RWPE1 (cell line): Measurements from ENCODE around the gene TAF4.

ENCODE experiments used
- CTCF ChIA-PET: fragments of 350-600 bp; sonication (Branson Sonifier 250); formaldehyde crosslinking; extraction: SDS; loops from one replicate; lab custom pipeline; 2021; lab: Yijun Ruan, JAX
- POLR2A ChIA-PET: fragments of 400-600 bp; formaldehyde crosslinking; extraction: SDS; loops from one replicate; lab custom pipeline; 2020; ENCODE audit warnings: antibody characterized with exemption; ENCODE audit not compliant: low non-redundant PET; lab: Yijun Ruan, JAX
- DNase-seq: peaks from one replicate; pipeline ENCODE4 v3.0.0; 2012; ENCODE audit warnings: low spot score
- H3K27ac ChIP-seq: fragments of 450-650 bp; 2 replicates; pipeline ENCODE4 v1.5.1; 2017
- TF ChIP-seq, protein P1 (sequence below): fragments of 450-650 bp; conservative IDR thresholded peaks from 2 replicates; pipeline ENCODE4 v1.5.1; 2017; ENCODE audit warnings: low read depth, mild to moderate bottlenecking

Gene TAF4, protein sequence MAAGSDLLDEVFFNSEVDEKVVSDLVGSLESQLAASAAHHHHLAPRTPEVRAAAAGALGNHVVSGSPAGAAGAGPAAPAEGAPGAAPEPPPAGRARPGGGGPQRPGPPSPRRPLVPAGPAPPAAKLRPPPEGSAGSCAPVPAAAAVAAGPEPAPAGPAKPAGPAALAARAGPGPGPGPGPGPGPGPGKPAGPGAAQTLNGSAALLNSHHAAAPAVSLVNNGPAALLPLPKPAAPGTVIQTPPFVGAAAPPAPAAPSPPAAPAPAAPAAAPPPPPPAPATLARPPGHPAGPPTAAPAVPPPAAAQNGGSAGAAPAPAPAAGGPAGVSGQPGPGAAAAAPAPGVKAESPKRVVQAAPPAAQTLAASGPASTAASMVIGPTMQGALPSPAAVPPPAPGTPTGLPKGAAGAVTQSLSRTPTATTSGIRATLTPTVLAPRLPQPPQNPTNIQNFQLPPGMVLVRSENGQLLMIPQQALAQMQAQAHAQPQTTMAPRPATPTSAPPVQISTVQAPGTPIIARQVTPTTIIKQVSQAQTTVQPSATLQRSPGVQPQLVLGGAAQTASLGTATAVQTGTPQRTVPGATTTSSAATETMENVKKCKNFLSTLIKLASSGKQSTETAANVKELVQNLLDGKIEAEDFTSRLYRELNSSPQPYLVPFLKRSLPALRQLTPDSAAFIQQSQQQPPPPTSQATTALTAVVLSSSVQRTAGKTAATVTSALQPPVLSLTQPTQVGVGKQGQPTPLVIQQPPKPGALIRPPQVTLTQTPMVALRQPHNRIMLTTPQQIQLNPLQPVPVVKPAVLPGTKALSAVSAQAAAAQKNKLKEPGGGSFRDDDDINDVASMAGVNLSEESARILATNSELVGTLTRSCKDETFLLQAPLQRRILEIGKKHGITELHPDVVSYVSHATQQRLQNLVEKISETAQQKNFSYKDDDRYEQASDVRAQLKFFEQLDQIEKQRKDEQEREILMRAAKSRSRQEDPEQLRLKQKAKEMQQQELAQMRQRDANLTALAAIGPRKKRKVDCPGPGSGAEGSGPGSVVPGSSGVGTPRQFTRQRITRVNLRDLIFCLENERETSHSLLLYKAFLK

GRCh38 chr20:62065674-62066338, at the start of gene TAF4:
Gene TAF4, minus strand, starts transcription at chr20:62065881. Its CDS starts 71 bp downstream, at chr20:62065810.
- ChIA-PET POLR2A (interaction anchor here (0.5 to 1.6 kb wide), 5 partner anchors 52 to 155 kb away, joined by 4 to 12 read pairs (median 6); partner anchors contain the start of gene LSM14B), CTCF (interaction anchor here (0.6 to 1.8 kb wide), 6 partner anchors 27 to 77 kb away, joined by 3 to 9 read pairs (median 4); partner anchors contain the start of gene PSMA7)
- TF ChIP-seq, protein P1, sequence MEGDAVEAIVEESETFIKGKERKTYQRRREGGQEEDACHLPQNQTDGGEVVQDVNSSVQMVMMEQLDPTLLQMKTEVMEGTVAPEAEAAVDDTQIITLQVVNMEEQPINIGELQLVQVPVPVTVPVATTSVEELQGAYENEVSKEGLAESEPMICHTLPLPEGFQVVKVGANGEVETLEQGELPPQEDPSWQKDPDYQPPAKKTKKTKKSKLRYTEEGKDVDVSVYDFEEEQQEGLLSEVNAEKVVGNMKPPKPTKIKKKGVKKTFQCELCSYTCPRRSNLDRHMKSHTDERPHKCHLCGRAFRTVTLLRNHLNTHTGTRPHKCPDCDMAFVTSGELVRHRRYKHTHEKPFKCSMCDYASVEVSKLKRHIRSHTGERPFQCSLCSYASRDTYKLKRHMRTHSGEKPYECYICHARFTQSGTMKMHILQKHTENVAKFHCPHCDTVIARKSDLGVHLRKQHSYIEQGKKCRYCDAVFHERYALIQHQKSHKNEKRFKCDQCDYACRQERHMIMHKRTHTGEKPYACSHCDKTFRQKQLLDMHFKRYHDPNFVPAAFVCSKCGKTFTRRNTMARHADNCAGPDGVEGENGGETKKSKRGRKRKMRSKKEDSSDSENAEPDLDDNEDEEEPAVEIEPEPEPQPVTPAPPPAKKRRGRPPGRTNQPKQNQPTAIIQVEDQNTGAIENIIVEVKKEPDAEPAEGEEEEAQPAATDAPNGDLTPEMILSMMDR = no peak
- peak; percentile 100 for DNase-seq
- H3K27ac ChIP-seq = peak within 1 kb of the TSS; percentile 83

- TF ChIP-seq, protein P1 = no peak
- H3K27ac ChIP-seq = no peak overlapping the region
- no peak for DNase-seq
- ChIA-PET POLR2A (interaction anchor here (0.6 kb wide), 1 partner anchor 28 kb away, joined by 3 read pairs; the partner anchor contains the start of gene PSMA7), CTCF (no interaction called here)
Observed at GRCh38 chr20:62114894-62115293, 49.2 kb upstream of the TAF4 start.

DNA sequence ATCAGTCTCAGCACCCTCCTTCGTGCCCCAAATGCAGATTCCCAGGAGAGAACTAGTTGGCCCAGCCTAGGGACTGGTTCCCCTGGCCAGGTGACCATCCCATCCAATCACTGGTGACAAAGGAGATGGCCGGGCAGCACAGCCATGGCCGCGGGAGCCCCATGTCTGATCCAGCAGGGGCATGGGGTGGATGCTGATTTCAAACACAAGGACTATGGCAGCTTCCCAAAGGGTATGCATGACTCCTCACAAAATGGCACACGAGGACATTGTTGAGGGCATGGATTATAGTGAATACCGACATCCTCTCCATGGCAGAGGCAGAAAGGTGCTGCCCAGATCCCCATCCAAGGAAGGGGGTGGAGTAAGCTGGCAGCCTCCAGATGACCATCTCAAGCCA, 46.7 kb upstream of the TAF4 start:
- no peak overlapping the region for H3K27ac ChIP-seq
- no peak for DNase-seq
- CTCF ChIA-PET = no interaction called here
- POLR2A ChIA-PET = no interaction called here
- TF ChIP-seq, protein P1 = no peak

DNA sequence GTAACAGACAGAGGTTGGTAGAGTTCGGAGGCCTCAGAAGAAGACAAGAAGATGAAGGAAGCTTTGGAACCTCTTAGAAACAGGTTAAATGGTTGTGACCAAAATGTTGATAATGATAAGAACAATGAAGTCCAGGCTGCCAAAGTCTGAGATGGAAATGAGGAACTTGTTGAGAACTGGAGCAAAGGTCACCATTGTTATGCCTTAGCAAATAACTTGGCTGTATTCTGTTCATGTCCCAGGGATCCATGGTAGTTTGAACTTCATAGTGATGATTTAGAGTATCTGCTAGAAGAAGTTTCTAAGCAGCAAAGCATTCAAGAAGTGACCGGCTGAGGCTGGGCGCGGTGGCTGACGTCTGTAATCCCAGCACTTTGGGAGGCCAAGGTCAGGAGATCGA, 45.5 kb upstream of the TAF4 start:
- POLR2A ChIA-PET = no interaction called here
- no peak for DNase-seq
- no peak overlapping the region for H3K27ac ChIP-seq
- CTCF ChIA-PET = interaction anchor here (0.6 kb wide), 1 partner anchor 144 kb away, joined by 3 read pairs; no protein-coding TSS in a partner anchor
- TF ChIP-seq, protein P1 = no peak

GRCh38 chr20:62105592-62105991, 39.9 kb upstream of the TAF4 start:
- no peak overlapping the region for H3K27ac ChIP-seq

More at GRCh38 chr20:62105592-62105991, 39.9 kb upstream of the TAF4 start:
- TF ChIP-seq, protein P1 = no peak
- DNase-seq = no peak
- ChIA-PET CTCF (interaction anchor here (0.7 kb wide), 1 partner anchor 89 kb away, joined by 5 read pairs; no protein-coding TSS in a partner anchor), POLR2A (no interaction called here)
